ENCODE measurements around the gene RNF169.

Gene RNF169

GRCh38 chr11:74837191-74837590, 88.5 kb downstream of the RNF169 start:
- Histone ChIP-seq H3K36me3 (replicated peaks) (peaks cover 52% of the 10 kb centered on the region), H3K27me3 (ENCODE audit: low read depth) (no peaks in the 10 kb centered on the region), H3K9me3 (no peaks in the 10 kb centered on the region), H3K4me3 (no peak overlapping the region), H3K4me1 (no peaks in the 10 kb centered on the region)
- no peak for DNase-seq (ENCODE audit: low spot score in 2 of 2)
- in situ Hi-C loops (cut with MboI; ENCODE audit: low sequenced_read_pairs), result no loop called here

GRCh38 chr11:74838188-74838587, 89.5 kb downstream of the RNF169 start:
- H3K27me3 ChIP-seq (ENCODE audit: low read depth), result no peaks in the 10 kb centered on the region
- in situ Hi-C loops (cut with MboI; ENCODE audit: low sequenced_read_pairs), result no loop called here
- no peaks in the 10 kb centered on the region for H3K9me3 ChIP-seq
- no peaks in the 10 kb centered on the region for H3K4me1 ChIP-seq
- peaks cover 57% of the 10 kb centered on the region for H3K36me3 ChIP-seq (replicated peaks)
- no peak overlapping the region for H3K4me3 ChIP-seq
- DNase-seq (ENCODE audit: low spot score in 2 of 2), result no peak

GRCh38 chr11:74839446-74839845, 90.8 kb downstream of the RNF169 start:
- no peaks in the 10 kb centered on the region for H3K9me3 ChIP-seq
- peaks cover 58% of the 10 kb centered on the region for H3K36me3 ChIP-seq (replicated peaks)
- no peak overlapping the region for H3K4me3 ChIP-seq
- no peaks in the 10 kb centered on the region for H3K4me1 ChIP-seq
- H3K27me3 ChIP-seq (ENCODE audit: low read depth), result no peaks in the 10 kb centered on the region
- in situ Hi-C loops (cut with MboI; ENCODE audit: low sequenced_read_pairs), result no loop called here
- no peak for DNase-seq (ENCODE audit: low spot score in 2 of 2)

GRCh38 chr11:74839971-74840370, 91.3 kb downstream of the RNF169 start:
- DNase-seq (ENCODE audit: low spot score in 2 of 2), result no peak
- Histone ChIP-seq H3K27me3 (ENCODE audit: low read depth) (no peaks in the 10 kb centered on the region), H3K4me3 (no peak overlapping the region), H3K4me1 (no peaks in the 10 kb centered on the region), H3K36me3 (replicated peaks) (peaks cover 63% of the 10 kb centered on the region), H3K9me3 (no peaks in the 10 kb centered on the region)
- in situ Hi-C loops (cut with MboI; ENCODE audit: low sequenced_read_pairs), result no loop called here

- Histone ChIP-seq H3K4me3 (no peak overlapping the region), H3K27me3 (ENCODE audit: low read depth) (no peaks in the 10 kb centered on the region), H3K36me3 (replicated peaks) (peaks cover 63% of the 10 kb centered on the region), H3K9me3 (no peaks in the 10 kb centered on the region), H3K4me1 (no peaks in the 10 kb centered on the region)
- in situ Hi-C loops (cut with MboI; ENCODE audit: low sequenced_read_pairs), result no loop called here
- DNase-seq (ENCODE audit: low spot score in 2 of 2), result no peak
Observed at GRCh38 chr11:74840486-74840885, 91.8 kb downstream of the RNF169 start.

GRCh38 chr11:74842967-74843366, 94.3 kb downstream of the RNF169 start:
- in situ Hi-C loops (cut with MboI; ENCODE audit: low sequenced_read_pairs), result no loop called here
- H3K9me3 ChIP-seq, result no peaks in the 10 kb centered on the region
- no peak for DNase-seq (ENCODE audit: low spot score in 2 of 2)
- peaks cover 55% of the 10 kb centered on the region for H3K36me3 ChIP-seq (replicated peaks)
- H3K27me3 ChIP-seq (ENCODE audit: low read depth), result no peaks in the 10 kb centered on the region
- no peaks in the 10 kb centered on the region for H3K4me1 ChIP-seq
- no peak overlapping the region for H3K4me3 ChIP-seq

GRCh38 chr11:74844072-74844471, 95.4 kb downstream of the RNF169 start:
- Histone ChIP-seq H3K4me1 (no peaks in the 10 kb centered on the region), H3K9me3 (no peaks in the 10 kb centered on the region), H3K36me3 (replicated peaks) (peaks cover 55% of the 10 kb centered on the region), H3K4me3 (no peak overlapping the region), H3K27me3 (ENCODE audit: low read depth) (no peaks in the 10 kb centered on the region)
- DNase-seq (ENCODE audit: low spot score in 2 of 2), result no peak
- in situ Hi-C loops (cut with MboI; ENCODE audit: low sequenced_read_pairs), result no loop called here

- no peak for DNase-seq (ENCODE audit: low spot score in 2 of 2)
- Histone ChIP-seq H3K4me1 (no peaks in the 10 kb centered on the region), H3K36me3 (replicated peaks) (peaks cover 55% of the 10 kb centered on the region), H3K4me3 (no peak overlapping the region), H3K9me3 (no peaks in the 10 kb centered on the region), H3K27me3 (ENCODE audit: low read depth) (no peaks in the 10 kb centered on the region)
- in situ Hi-C loops (cut with MboI; ENCODE audit: low sequenced_read_pairs), result no loop called here
Observed at GRCh38 chr11:74844865-74845264, 96.2 kb downstream of the RNF169 start.

GRCh38 chr11:74845978-74846517, 97.4 kb downstream of the RNF169 start:
- Histone ChIP-seq H3K36me3 (replicated peaks) (peaks cover 48% of the 10 kb centered on the region), H3K27me3 (ENCODE audit: low read depth) (no peaks in the 10 kb centered on the region), H3K9me3 (no peaks in the 10 kb centered on the region), H3K4me3 (no peak overlapping the region), H3K4me1 (no peaks in the 10 kb centered on the region)
- DNase-seq (ENCODE audit: low spot score in 2 of 2), result no peak
- in situ Hi-C loops (cut with MboI; ENCODE audit: low sequenced_read_pairs), result no loop called here

GRCh38 chr11:74846770-74847169, 98.1 kb downstream of the RNF169 start:
- H3K4me3 ChIP-seq, result no peak overlapping the region
- H3K4me1 ChIP-seq, result no peaks in the 10 kb centered on the region
- in situ Hi-C loops (cut with MboI; ENCODE audit: low sequenced_read_pairs), result no loop called here
- no peaks in the 10 kb centered on the region for H3K27me3 ChIP-seq (ENCODE audit: low read depth)
- no peak for DNase-seq (ENCODE audit: low spot score in 2 of 2)
- H3K36me3 ChIP-seq (replicated peaks), result peaks cover 43% of the 10 kb centered on the region
- H3K9me3 ChIP-seq, result no peaks in the 10 kb centered on the region

GRCh38 chr11:74847395-74847794, 98.7 kb downstream of the RNF169 start:
- Histone ChIP-seq H3K36me3 (replicated peaks) (peaks cover 38% of the 10 kb centered on the region), H3K4me1 (no peaks in the 10 kb centered on the region), H3K27me3 (ENCODE audit: low read depth) (no peaks in the 10 kb centered on the region), H3K9me3 (no peaks in the 10 kb centered on the region), H3K4me3 (no peak overlapping the region)
- in situ Hi-C loops (cut with MboI; ENCODE audit: low sequenced_read_pairs), result no loop called here
- no peak for DNase-seq (ENCODE audit: low spot score in 2 of 2)

- Histone ChIP-seq H3K27me3 (ENCODE audit: low read depth) (no peaks in the 10 kb centered on the region), H3K4me1 (no peaks in the 10 kb centered on the region), H3K36me3 (replicated peaks) (peaks cover 33% of the 10 kb centered on the region), H3K9me3 (no peaks in the 10 kb centered on the region), H3K4me3 (no peak overlapping the region)
- in situ Hi-C loops (cut with MboI; ENCODE audit: low sequenced_read_pairs), result no loop called here
- no peak for DNase-seq (ENCODE audit: low spot score in 2 of 2)
Observed at GRCh38 chr11:74847895-74848294, 99.2 kb downstream of the RNF169 start.

- Histone ChIP-seq H3K27me3 (ENCODE audit: low read depth) (no peaks in the 10 kb centered on the region), H3K4me3 (no peak overlapping the region), H3K36me3 (replicated peaks) (peaks cover 20% of the 10 kb centered on the region), H3K9me3 (no peaks in the 10 kb centered on the region), H3K4me1 (no peaks in the 10 kb centered on the region)
- DNase-seq (ENCODE audit: low spot score in 2 of 2), result no peak
- in situ Hi-C loops (cut with MboI; ENCODE audit: low sequenced_read_pairs), result no loop called here
Observed at GRCh38 chr11:74849525-74850391, 101.1 kb downstream of the RNF169 start.

- Histone ChIP-seq H3K27me3 (ENCODE audit: low read depth) (no peaks in the 10 kb centered on the region), H3K9me3 (no peaks in the 10 kb centered on the region), H3K36me3 (replicated peaks) (peaks cover 3% of the 10 kb centered on the region; the same call in 1 of the 2 replicates), H3K4me3 (no peak overlapping the region), H3K4me1 (no peaks in the 10 kb centered on the region)
- no peak for DNase-seq (ENCODE audit: low spot score in 2 of 2)
- in situ Hi-C loops (cut with MboI; ENCODE audit: low sequenced_read_pairs), result no loop called here
Observed at GRCh38 chr11:74853223-74853622, 104.6 kb downstream of the RNF169 start.

Data from HAP-1 (cell line).